Ecto neural progenitor cell (in vitro differentiated cells): ENCODE measurements around the gene CORO2B.
"Not testable (repeated sequence)": the region's sequence is repeated elsewhere in the genome, so short reads cannot be mapped to it uniquely, and the experiment has no call there.

Source experiments
- DNase-seq: peaks from one replicate; pipeline ENCODE4 v3.0.0-alpha.2; 2018; ENCODE audit warnings: low spot score

Gene CORO2B

GRCh38 chr15:68646696-68647095 is 67.9 kb downstream of the CORO2B start:
- no peak for DNase-seq

DNA sequence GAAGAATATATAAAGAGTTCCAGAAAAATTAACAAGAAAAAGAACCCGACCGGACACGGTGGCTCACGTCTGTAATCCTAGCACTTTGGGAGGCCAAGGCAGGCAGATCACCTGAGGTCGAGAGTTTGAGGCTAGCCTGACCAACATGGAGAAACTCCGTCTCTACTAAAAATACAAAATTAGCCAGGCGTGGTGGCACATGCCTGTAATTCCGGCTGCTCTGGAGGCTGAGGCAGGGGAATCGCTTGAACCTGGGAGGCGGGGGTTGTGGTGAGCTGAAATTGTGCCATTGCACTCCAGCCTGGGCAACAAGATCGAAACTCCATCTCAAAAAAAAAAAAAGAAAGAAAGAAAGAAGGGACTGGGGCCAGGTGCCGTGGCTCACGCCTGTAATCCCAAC is 68.6 kb downstream of the CORO2B start:
- not testable (repeated sequence) for DNase-seq

GRCh38 chr15:68650901-68651709 is 72.3 kb downstream of the CORO2B start:
- DNase-seq = peak; percentile 93

DNA sequence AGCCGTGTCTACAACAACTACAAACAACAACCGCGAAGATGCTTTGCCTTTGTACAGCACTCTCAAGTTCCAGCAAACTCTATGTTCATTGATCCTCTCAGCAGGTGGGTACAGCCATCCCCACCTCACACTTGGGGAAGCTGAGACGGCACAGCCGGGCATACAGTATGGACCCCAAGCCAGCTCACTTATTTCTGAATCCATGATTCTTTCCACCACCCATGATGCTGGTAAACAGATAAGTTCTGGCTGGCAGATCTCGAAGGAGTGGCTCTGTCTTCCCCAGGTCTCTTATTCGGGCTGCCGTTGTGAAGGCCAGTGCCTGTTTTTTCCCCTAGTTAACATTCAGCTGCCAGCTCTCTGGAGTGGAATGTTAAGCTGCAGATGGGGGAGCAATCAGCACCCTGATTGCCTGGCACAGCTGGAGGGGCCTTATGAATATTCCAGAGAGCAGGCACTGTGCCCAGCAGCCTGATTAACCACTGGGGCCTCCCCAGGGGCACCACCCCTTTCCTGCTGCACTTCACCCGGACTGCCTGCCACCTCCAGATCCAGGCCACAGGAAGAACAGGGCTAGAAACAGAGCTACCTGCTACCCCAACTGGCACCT is 73.2 kb downstream of the CORO2B start:
- no peak for DNase-seq

DNA sequence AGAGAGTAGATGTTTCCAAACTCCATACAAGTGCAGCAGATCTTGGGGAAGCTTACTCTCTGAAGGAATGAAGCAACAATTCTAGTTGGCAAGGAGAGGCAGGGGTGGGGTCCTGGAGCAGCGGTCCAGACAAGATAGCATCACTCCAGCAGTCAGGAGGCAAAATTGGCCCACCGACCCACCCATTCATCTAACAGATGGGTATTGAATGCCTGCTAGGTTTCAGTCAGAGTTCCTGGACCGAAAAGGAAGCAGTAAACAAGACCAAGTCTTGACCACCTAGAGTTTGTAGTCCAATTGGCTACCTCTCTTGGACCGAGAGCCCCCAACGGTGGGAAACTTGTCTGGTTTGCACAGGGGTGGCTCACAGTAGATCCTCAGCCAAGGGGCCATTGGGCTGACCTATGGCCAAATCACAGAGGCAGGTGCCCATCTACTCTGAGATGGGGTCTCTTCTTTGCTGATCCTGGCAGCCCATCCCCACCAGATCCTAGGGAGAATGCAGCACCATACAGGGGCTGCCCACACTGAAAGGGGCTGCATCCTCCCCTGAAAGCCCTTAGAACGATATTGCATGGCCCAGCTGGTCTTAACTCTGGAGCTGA is 74.3 kb downstream of the CORO2B start:
- DNase-seq = peak; percentile 25

DNA sequence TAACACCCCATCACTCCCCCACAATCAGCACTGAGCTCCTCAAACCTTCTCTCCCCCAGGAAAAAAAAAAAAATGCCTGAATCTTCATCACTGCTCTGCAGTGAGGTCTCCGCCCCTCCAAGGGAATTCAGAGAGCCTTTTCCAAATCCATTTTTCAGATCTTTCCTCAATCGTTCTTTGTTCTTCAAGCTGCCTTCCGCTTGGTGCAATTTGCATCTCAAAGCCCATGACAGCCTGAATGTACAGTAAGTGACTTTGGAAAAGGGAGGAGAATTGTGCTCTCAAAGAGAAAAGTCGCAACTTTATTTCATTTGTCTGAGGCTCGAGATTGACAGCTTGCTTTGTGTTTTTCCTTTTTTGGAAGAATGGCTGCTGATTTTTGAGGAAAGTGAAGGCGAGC is 75.0 kb downstream of the CORO2B start:
- DNase-seq = no peak

DNA sequence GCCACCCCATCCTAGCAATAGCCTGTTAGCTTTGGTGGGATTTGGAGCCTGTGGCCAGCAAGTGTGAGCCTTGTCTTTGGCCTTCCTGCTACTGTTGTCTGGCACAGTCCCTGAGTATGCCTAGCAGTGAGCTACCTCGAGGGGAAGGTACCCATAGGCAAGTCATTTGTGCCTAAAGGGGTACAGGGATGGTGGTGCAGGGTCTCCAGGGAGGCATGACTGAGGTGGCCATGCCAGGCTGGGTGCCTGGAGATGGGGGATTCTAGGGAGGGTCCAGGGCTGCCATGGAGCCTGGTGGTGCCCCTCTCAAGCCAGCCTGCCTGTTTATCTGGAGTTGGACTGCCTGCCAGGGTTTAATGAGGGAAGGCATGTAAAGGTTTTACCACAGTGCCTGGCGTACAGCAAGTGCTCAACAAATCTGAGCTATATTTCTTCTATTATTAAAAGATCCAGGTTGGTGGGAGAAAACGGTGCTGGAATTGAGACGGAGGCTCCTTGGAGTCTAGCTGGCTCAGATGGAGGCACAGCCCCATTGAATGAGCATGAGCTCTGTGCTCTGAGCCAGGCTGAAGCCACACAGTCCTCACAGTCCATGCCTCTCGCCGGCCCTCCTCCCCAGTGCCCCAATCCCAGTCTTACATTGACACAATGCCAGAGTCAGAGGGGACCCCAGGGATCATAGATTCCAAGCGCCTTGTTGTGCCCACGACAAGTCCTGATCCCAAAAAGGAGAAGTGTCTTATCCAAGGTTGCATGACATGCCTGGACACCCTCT is 76.2 kb downstream of the CORO2B start:
- peak; percentile 29 for DNase-seq

DNA sequence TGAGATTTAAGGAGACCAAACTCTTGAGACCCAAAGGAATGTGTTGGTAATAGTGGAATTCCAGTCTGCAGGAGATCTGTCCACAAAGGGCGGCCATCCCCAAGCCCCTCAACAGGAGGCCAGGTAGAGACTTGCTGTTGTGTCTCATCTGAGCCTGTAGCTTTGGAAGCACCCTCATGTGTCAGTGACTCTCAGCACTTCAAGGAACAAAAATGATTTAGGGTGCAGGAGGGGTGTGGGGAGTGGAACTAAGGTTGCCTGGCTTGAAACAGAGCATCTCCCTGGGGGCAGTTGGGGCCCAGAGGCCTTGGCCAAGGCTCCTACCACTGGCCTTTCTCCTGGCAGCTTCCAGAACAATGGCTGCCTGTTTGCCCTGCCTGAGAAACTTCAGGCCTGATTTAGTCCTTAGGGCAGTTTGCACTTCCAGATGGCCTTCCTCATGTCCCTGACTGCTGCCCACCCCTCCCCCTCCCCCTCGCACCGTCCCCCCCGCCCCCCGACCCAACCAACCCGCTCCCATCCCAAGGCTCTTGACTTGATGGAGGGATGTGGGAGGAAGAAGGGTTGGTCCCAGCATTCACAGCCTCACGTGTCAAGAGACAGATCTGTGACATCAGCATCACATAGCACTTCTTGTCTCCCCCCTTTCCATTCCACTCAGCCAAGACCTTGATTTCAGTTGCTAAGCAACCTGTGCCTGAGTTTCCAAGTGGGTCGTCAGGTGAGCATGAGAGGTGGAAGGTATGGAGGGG is 77.1 kb downstream of the CORO2B start:
- no peak for DNase-seq

- DNase-seq = no peak
These were observed 77.6 kb downstream of the CORO2B start for GRCh38 chr15:68656438-68656739.

GRCh38 chr15:68658151-68658550 is 79.4 kb downstream of the CORO2B start:
- peak; percentile 29 for DNase-seq

DNA sequence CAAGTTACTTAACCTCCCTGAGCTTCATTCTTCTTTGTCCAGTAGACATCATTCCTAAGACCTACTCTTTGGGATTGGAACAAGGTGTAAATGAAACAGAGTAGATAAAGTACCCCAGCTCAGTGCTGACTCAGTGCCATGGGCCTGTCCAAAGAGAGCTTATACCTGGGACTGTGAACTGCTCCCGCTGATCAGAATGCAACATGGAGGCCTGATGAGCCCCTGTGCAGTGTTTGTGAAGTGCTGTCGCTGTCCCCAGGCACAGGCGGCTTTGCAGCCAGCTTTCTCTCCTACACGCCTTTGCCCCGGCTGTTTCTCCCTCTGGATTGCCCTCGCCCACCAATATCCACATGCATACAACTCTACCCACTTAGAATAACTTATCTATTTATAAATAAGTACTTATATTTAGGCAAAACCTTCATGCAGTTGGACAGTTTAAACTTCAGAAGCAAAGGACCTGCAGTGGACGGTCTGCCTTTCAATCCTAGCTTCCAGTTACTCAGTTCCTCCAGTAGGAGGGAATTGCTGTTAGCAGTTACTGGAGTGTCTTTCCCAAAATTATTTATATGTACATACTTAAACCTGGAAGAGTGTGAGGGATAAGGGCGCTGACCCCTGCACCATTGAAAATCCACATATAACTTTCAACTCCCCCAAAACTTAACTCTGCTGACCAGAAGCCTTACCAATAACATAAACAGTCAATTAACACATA is 80.0 kb downstream of the CORO2B start:
- peak; percentile 47 for DNase-seq

DNA sequence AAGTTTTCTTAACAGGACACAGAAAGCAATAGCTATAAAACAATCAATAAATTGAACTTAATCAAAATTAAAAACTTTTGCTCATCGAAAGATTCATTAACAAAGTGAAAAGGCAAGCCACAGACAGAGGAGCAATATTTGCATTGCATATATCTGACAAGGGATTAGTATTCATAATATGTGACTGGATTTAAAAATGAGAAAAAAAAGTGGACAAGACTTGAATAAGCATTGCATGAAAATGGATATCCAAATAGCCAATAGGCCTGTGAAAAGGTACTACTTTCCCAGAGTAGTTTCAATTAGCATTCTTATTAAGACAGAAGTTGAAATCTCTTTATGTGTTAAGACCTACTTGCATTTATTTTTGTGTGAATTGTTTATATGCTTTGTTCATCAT is 84.7 kb downstream of the CORO2B start:
- no peak for DNase-seq

DNA sequence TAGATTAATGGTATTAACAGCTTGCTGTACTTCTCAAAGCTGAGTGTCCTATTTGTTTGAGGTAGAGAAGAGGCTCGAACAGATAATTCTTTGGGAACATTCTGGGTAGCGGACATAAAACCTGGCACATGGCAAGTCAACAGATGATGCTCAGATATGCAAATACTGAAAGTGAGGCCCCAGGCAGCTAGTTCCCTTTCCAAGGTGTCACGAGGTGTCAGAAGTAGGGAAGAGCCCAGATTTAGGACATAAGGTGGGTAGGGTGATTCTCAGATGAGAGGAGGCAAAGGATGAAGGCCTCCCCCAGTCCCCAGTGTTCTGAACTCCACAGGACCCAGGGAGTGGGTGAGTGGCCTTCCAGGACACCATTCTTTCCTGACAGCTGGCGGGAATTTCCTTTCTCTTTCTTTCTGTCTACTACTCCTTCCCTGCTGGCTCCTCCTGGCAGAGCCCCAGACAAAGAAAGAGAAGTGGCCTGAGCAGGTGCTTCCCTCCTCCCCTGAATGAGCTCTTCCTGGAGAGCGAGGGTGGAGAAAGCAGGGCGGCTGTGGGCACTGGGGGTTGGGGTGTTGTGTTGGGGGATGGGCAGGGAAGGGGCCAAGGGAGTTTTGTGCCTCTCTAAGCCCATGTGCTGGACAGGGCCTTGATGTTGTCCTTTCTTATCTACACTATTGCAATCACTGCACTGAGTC is 87.5 kb downstream of the CORO2B start:
- DNase-seq = no peak

GRCh38 chr15:68666812-68667450 is 88.1 kb downstream of the CORO2B start:
- DNase-seq = no peak

DNA sequence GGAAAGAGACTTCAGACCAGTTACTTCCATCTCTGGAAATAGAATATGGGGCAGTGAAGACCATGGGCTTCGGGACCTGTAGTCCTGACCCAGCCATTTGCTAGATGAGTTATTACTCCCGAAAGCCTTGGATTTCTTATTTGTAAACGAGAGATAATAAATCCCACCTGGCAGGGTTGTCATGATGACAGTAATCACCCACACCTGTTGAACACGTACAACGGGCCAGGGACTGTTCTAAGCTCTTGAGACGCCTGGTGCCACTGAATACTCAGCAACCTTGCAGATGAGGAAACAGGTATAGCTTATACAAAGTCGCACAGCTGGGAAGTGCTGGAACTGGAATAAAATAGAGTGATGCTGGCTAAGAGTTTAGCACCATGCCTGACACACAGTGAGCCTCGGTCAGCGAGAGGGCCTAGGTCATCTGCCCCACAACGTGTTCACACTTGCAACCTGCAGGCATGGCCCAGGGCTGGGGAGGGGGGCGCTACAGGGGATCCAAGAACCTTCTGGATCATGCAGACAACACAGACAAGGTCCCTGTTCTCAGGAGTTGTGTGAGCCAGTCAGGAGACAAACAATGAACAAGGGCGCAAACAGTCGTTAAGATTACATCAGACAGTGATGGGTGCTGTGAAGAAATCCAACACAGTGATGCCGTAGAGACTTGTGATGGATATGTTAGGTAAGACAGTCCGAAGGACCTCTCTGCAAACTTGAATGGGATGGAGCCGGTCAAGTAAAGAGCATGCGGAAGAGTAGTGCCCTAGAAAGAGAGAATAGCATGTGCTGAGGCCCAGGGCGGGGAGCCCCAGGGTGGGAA is 89.2 kb downstream of the CORO2B start:
- no peak for DNase-seq

- DNase-seq = no peak
These were observed 90.3 kb downstream of the CORO2B start for GRCh38 chr15:68668926-68669600.

- DNase-seq = no peak
These were observed 93.5 kb downstream of the CORO2B start for GRCh38 chr15:68672251-68672650.

- DNase-seq = no peak
These were observed 94.0 kb downstream of the CORO2B start for GRCh38 chr15:68672781-68673205.

- DNase-seq = no peak
These were observed 96.2 kb downstream of the CORO2B start for GRCh38 chr15:68674975-68675374.
